ENCODE results near the gene ASTN2.

The ASTN2 gene

GRCh38 chr9:116635908-116636307 lies 778.9 kb downstream of the ASTN2 start:
- TF ChIP-seq FOXP2 (optimal IDR thresholded peaks at IDR 0.05; ENCODE audit: borderline replicate concordance, extremely low read depth, extremely low read length, insufficient read depth) (no peak), SIN3A (IDR thresholded peaks at IDR 0.05; ENCODE audit: borderline replicate concordance, insufficient read depth, low read length) (no peak), REST (IDR thresholded peaks at IDR 0.05; ENCODE audit: insufficient read depth in 1 of 2, low read depth in 2 of 2, low read length in 2 of 2) (no peak), TAF1 (IDR thresholded peaks at IDR 0.05; ENCODE audit: borderline replicate concordance, insufficient read depth, low read length) (no peak), POLR2AphosphoS5 (IDR thresholded peaks at IDR 0.05; ENCODE audit: low read depth, low read length) (no peak)

- no peak for TF ChIP-seq POLR2AphosphoS5 (IDR thresholded peaks at IDR 0.05; ENCODE audit: low read depth, low read length)
- no peak for TF ChIP-seq SIN3A (IDR thresholded peaks at IDR 0.05; ENCODE audit: borderline replicate concordance, insufficient read depth, low read length)
- no peak for TF ChIP-seq TAF1 (IDR thresholded peaks at IDR 0.05; ENCODE audit: borderline replicate concordance, insufficient read depth, low read length)
- no peak for TF ChIP-seq REST (IDR thresholded peaks at IDR 0.05; ENCODE audit: insufficient read depth in 1 of 2, low read depth in 2 of 2, low read length in 2 of 2)
- no peak for TF ChIP-seq FOXP2 (optimal IDR thresholded peaks at IDR 0.05; ENCODE audit: borderline replicate concordance, extremely low read depth, extremely low read length, insufficient read depth)
These were observed 781.6 kb downstream of the ASTN2 start for GRCh38 chr9:116632990-116633838.

- TF ChIP-seq SIN3A (IDR thresholded peaks at IDR 0.05; ENCODE audit: borderline replicate concordance, insufficient read depth, low read length): no peak
- no peak for TF ChIP-seq TAF1 (IDR thresholded peaks at IDR 0.05; ENCODE audit: borderline replicate concordance, insufficient read depth, low read length)
- no peak for TF ChIP-seq REST (IDR thresholded peaks at IDR 0.05; ENCODE audit: insufficient read depth in 1 of 2, low read depth in 2 of 2, low read length in 2 of 2)
- no peak for TF ChIP-seq FOXP2 (optimal IDR thresholded peaks at IDR 0.05; ENCODE audit: borderline replicate concordance, extremely low read depth, extremely low read length, insufficient read depth)
- no peak for TF ChIP-seq POLR2AphosphoS5 (IDR thresholded peaks at IDR 0.05; ENCODE audit: low read depth, low read length)
These were observed 785.2 kb downstream of the ASTN2 start for GRCh38 chr9:116629634-116630033.

GRCh38 chr9:116628716-116629115 lies 786.1 kb downstream of the ASTN2 start:
- TF ChIP-seq SIN3A (IDR thresholded peaks at IDR 0.05; ENCODE audit: borderline replicate concordance, insufficient read depth, low read length) (no peak), POLR2AphosphoS5 (IDR thresholded peaks at IDR 0.05; ENCODE audit: low read depth, low read length) (no peak), TAF1 (IDR thresholded peaks at IDR 0.05; ENCODE audit: borderline replicate concordance, insufficient read depth, low read length) (no peak), FOXP2 (optimal IDR thresholded peaks at IDR 0.05; ENCODE audit: borderline replicate concordance, extremely low read depth, extremely low read length, insufficient read depth) (no peak), REST (IDR thresholded peaks at IDR 0.05; ENCODE audit: insufficient read depth in 1 of 2, low read depth in 2 of 2, low read length in 2 of 2) (no peak)

Data from PFSK-1 (cell line).